SK-N-MC (cell line): ENCODE data around the gene OTULINL.

Experiments
- DNase-seq: peaks from one replicate; pipeline ENCODE4 v3.0.0-alpha.2; 2011; ENCODE audit warnings: low read depth, low spot score
- H3K27ac ChIP-seq: fragments of 200-600 bp; sonication (generic); 2 replicates; pipeline ENCODE4 v1.5.1; 2016; ENCODE audit warnings: mixed run types
- H3K36me3 ChIP-seq: fragments of 200-600 bp; sonication (generic); 2 replicates; pipeline ENCODE4 v1.6.1; 2017; ENCODE audit warnings: antibody characterized with exemption, low read length, mixed read lengths; ENCODE audit not compliant: insufficient read depth
- H3K4me3 ChIP-seq: fragments of 200-600 bp; sonication (generic); 2 replicates; pipeline ENCODE4 v1.5.1; 2016
- H3K9ac ChIP-seq: fragments of 200-600 bp; sonication (generic); 2 replicates; pipeline ENCODE4 v1.8.0; 2017; ENCODE audit warnings: mixed run types, mixed read lengths; ENCODE audit not compliant: insufficient read length
- H3K9me3 ChIP-seq: fragments of 200-600 bp; sonication (generic); 2 replicates; pipeline ENCODE4 v1.6.1; 2017; ENCODE audit warnings: low read depth, mild to moderate bottlenecking, antibody characterized with exemption, low read length, moderate library complexity, mixed read lengths
- EZH2 ChIP-seq: fragments of 200-600 bp; sonication (generic); IDR thresholded peaks from one replicate; pipeline ENCODE4 v1.6.1; 2017; ENCODE audit warnings: antibody characterized with exemption
- FOXP2 ChIP-seq: optimal IDR thresholded peaks from 2 replicates; pipeline ENCODE3; 2011; ENCODE audit warnings: mild to moderate bottlenecking, moderate library complexity; ENCODE audit not compliant: insufficient read depth; ENCODE audit errors: extremely low read length, control extremely low read depth
- POLR2AphosphoS5 ChIP-seq: IDR thresholded peaks from 2 replicates; pipeline ENCODE4 v1.6.1; 2012; ENCODE audit warnings: mild to moderate bottlenecking, low read depth, low read length, borderline replicate concordance

The OTULINL gene

DNA sequence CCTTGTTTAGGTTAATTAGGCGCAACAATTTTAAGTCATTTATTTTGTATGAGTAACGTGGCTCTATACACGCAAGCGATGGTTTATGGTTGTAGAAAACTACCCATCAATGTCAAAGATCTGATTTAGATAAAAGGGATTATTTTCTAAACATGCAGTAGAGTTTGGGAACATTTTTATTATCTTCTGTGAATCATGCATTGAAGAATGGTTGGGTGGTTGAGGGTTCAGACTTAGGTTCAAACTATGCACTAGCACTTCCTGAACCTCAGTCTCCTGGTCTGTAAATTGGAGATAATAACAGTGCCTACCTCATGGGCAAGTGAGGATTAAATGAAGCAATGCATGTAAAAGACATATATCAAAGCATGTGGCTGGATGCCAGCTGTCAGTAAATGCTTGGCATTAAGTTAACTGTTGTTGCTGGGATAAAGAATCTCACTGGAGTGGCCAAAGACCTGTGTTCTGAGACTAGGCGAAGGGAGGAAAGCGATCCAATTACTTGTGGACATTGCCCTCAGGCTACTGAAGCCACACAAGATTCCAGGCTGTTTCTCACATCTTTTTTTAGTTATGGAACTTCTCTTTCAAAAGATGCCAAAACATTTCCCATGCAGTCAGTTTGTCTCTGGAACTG, 1.1 kb upstream of the OTULINL start:
- TF ChIP-seq POLR2AphosphoS5 (no peak), EZH2 (no peak), FOXP2 (no peak)
- Histone ChIP-seq H3K9me3 (no peaks in the 10 kb centered on the region), H3K36me3 (no peaks in the 10 kb centered on the region), H3K9ac (no peak overlapping the region), H3K27ac (no peak overlapping the region), H3K4me3 (no peak overlapping the region)
- DNase-seq, result no peak

DNA sequence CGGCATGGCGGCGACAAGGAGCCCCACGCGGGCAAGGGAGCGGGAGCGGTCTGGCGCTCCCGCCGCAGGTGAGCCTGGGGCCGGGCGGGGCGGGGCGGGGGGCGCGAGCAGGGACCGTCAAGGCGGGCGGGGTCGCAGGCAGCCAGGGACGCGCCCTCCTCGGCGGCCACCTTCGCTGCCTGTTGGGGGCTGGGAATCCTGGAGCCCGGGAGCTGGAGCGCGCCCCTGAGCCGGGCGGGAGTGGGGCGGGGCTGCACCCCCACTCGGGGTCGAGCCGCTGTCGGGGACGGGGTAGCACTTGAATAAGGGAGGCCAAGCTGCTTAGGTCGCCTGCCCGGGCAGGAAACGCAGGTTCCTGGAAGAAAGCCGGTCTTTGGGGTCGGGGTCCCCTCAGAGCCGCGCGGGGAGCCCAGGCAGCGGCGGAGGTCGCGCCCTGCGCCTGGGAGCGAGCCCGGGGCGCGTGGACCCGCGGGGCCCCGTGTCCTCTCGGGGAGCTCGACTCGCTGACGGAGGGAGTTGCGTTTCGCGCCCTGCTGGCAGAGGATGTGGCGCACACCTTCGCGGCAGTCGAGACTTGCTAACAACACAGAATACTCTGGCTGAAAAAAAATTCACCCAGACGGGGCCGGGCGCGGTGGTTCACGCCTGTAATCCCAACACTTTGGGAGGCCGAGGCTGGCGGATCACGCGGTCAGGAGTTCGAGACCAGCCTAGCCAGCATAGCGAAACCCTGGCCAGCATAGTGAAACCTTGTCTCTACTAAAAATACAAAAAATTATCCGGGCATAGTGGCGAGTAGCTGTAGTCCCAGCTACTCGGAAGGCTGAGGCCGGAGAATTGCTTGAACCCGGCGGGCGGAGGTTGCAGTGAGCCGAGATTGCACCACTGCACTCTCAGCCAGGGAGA, 552 bp downstream of the OTULINL start:
- DNase-seq, result no peak
- TF ChIP-seq POLR2AphosphoS5, result no peak
- TF ChIP-seq EZH2, result no peak
- TF ChIP-seq FOXP2, result no peak
- no peak overlapping the region for H3K9ac ChIP-seq
- H3K27ac ChIP-seq, result no peak overlapping the region
- H3K4me3 ChIP-seq, result peak overlapping the region; percentile 74
- H3K9me3 ChIP-seq, result no peaks in the 10 kb centered on the region
- no peaks in the 10 kb centered on the region for H3K36me3 ChIP-seq

DNA sequence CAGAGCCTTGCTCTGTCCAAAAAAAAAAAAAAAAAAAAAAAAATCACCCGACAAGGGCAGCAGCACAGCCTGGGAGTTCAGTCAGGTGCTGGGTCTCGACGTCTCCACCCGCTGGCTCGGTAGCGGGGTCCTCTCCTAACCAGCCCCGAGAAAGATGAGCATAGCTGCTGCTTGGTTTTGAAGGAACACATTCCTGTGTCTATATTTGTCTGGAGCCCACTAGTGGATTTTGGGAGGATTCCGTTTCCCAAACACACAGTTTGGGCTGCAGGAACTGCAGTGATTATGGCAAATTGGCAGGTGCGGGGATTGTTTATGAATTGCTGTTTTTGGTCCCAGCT, 1.2 kb downstream of the OTULINL start:
- Histone ChIP-seq H3K27ac (no peak overlapping the region), H3K9ac (no peak overlapping the region), H3K9me3 (no peaks in the 10 kb centered on the region), H3K4me3 (no peak overlapping the region), H3K36me3 (no peaks in the 10 kb centered on the region)
- DNase-seq, result no peak
- TF ChIP-seq EZH2, result no peak
- TF ChIP-seq FOXP2, result no peak
- TF ChIP-seq POLR2AphosphoS5, result no peak

DNA sequence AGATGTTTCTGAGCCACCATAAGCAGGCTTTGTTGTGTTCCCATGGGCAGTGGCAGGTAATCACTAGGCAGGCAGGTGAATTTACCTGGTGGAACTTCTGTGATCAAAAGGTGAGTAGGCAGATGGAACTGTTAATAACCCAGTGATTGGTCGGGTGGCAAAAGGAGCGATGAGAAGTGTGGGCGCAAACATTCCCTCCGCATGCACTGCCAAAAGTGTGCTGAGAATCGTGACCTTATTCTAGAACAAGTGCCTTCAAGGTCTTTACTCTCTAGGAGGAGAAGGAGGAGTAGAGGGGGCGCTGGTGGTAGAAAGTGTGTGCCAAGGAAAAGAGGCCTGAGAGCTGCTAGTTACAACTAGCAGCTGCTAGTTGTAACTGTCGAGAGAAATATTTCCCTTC, 3.3 kb downstream of the OTULINL start:
- Histone ChIP-seq H3K9me3 (no peaks in the 10 kb centered on the region), H3K27ac (no peak overlapping the region), H3K36me3 (no peaks in the 10 kb centered on the region), H3K9ac (no peak overlapping the region), H3K4me3 (no peak overlapping the region)
- TF ChIP-seq FOXP2, result no peak
- no peak for TF ChIP-seq POLR2AphosphoS5
- no peak for TF ChIP-seq EZH2
- DNase-seq, result no peak

DNA sequence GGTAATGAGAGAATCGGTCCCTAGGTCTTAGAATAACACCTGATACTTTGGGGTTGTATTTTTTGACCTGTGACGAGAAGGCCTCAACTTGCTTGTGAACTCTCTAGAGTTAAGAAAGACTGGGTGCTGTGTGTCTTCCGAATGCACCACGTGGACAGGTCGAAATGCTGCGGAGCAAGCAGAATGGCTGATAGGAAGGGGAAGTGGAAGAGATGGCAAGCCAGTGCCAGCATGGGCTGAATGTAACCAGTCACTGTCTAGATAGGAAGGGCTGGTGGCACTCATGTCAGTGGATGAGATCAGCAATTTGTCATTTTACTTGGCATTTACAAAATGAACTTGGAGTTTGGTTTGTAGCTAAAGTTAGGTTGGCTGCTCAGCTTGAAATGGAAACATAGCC, 5.6 kb downstream of the OTULINL start:
- Histone ChIP-seq H3K9ac (no peak overlapping the region), H3K27ac (no peak overlapping the region), H3K4me3 (no peak overlapping the region), H3K9me3 (no peaks in the 10 kb centered on the region), H3K36me3 (no peaks in the 10 kb centered on the region)
- DNase-seq, result no peak
- TF ChIP-seq EZH2 (no peak), POLR2AphosphoS5 (no peak), FOXP2 (no peak)

DNA sequence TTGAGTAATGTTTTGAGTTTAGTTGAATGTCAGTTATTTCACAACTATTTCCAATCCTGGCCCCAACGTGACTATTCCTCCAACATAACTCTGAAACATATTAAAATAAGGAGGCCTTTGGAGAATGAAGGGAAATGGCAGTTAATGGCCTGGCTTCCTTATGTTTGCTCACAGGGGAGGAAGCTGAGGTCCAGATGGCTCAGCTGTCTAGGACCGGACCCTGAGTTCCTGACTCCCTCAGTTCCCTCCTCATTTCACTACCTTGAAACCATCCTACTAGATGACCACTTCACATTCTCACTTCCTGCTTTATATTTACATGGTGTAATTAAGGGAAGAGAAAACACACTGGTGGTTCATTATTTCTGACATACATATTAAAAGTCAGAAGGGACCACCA, 6.6 kb downstream of the OTULINL start:
- TF ChIP-seq EZH2, result no peak
- TF ChIP-seq POLR2AphosphoS5, result no peak
- TF ChIP-seq FOXP2, result no peak
- DNase-seq, result no peak
- Histone ChIP-seq H3K9me3 (no peaks in the 10 kb centered on the region), H3K9ac (no peak overlapping the region), H3K27ac (no peak overlapping the region), H3K4me3 (no peak overlapping the region), H3K36me3 (no peaks in the 10 kb centered on the region)

DNA sequence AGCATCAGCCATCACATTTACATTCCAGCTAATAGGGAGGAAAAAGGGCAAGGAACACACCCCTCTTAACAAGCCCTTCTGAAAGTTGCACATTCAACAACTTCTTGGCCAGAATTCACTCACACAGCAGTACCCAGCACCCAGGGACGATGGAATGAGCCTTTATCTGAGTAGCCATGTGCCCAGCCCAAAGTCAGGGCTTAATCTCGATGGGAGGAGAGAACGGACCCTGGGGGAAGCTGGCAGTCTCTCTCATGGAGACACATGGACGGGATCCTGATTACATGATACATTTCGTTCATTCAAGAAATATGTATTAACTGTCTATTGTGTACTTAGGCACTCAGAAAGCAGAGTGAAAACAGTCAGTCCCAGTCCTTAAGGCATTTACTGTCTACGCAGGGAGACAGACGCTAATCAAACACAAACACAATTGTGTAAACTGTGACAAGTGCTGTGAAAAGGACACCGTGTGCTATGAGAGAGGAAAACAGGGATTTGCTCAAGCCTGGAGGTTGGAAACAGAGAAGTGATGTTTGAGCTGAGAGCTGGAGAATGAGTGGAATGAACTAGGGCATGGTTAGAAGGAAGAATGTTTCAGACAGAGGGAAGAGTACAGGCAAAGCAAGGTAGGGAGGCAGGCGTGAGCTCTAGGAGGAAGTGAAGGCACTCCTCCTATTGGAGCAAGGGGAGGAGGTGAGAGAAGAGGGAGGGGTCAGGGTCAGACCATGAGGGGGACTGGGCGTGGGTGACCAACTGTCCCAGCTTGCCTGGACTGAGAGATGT, 7.4 kb downstream of the OTULINL start:
- Histone ChIP-seq H3K27ac (no peak overlapping the region), H3K36me3 (no peaks in the 10 kb centered on the region), H3K4me3 (no peak overlapping the region), H3K9ac (no peak overlapping the region), H3K9me3 (no peaks in the 10 kb centered on the region)
- no peak for DNase-seq
- TF ChIP-seq FOXP2 (no peak), POLR2AphosphoS5 (no peak), EZH2 (no peak)

DNA sequence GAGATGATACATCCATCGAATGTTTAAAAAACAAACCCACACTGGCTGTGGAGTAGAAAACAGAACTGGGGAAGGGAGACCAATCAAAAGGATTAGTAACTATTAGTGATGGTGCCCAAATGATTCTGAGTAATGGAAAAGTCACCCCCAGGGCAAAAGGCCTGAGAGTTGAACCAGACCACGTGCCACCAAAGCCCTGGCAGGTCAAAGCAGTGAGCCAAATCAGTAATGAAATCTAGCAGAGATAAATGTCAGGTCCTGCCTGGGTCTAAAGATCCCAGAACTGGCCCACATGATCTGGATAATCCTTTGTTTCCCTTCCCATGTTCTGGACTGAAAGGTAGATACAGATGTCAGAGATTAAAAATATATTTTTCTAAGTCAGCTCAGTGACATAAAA, 9.4 kb downstream of the OTULINL start:
- TF ChIP-seq EZH2, result no peak
- no peak for TF ChIP-seq POLR2AphosphoS5
- no peak for DNase-seq
- no peak overlapping the region for H3K9ac ChIP-seq
- no peaks in the 10 kb centered on the region for H3K36me3 ChIP-seq
- no peak overlapping the region for H3K27ac ChIP-seq
- H3K9me3 ChIP-seq, result no peaks in the 10 kb centered on the region
- H3K4me3 ChIP-seq, result no peak overlapping the region
